Measurements from ENCODE around the gene DISC1. TPM values are rescaled to one million over a fixed set of nuclear protein-coding genes. Genes with fewer than 3 reads are reported as not detected.

DISC1 gene
- total and polyA plus RNA-seq, 2 donors (not counting 3 experiments of a cell fraction or from before 2014, with no cell fraction given) = 3.3 to 14.7 TPM

DNA sequence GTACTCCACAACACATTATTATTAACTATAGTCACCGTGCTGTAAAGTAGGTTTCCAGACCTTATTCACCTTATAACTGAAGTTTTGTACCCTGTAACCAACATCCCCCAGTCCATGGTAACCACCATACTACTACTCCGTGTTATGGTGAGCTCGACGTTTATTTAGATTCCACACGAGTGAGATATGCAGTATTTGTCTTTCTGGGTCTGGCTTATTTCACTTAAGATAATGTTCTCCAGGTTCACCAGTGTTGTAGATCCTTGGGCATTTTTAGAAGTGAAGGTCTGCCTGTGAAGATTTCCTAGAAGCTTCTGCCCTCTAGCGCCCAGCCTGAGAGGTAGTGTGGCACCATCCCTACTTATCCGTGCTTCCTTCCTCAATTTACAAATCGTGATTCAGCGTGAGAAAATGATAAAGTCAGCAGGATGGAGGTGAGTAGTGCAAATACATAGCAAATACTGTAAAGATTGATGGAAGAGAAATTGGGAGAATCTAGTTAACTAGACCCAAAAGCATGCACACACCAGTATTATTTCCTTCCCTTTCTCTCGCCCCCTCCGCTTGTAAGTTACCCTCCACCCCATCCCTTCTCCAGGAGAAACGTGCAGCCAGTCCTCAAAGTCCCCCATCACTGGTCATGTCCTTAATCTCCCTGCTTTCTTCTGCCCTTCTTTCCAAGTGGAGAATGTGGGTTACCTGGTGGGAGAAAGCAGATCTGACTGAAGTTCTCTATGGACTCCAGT is 36.0 kb upstream of the DISC1 start:
- Histone ChIP-seq H3K79me2 (ENCODE audit: control insufficient read depth, insufficient read depth, low read length) (no peaks in the 10 kb centered on the region), H3K27me3 (ENCODE audit: control insufficient read depth in 2 of 2, insufficient read depth in 2 of 2, low read length in 2 of 2) (no peaks in the 10 kb centered on the region), H3K27ac (ENCODE audit: insufficient read depth, low read depth, low read length) (no peak overlapping the region), H3K4me3 (replicated peaks in 1 of 3; ENCODE audit: insufficient read depth in 1 of 3, low read depth in 1 of 3, low read length in 3 of 3) (no peak overlapping the region), H4K20me1 (replicated peaks; ENCODE audit: control insufficient read depth, extremely low read depth, insufficient read depth, low read length) (no peaks in the 10 kb centered on the region), H3K9me3 (replicated peaks; ENCODE audit: control insufficient read depth, insufficient read depth, low read length) (no peaks in the 10 kb centered on the region), H3K36me3 (ENCODE audit: control insufficient read depth in 2 of 2, extremely low read depth in 1 of 2, insufficient read depth in 2 of 2, low read length in 2 of 2) (no peaks in the 10 kb centered on the region), H2AFZ (ENCODE audit: low read depth, low read length) (no peak overlapping the region), H3K4me1 (ENCODE audit: control insufficient read depth, extremely low read depth, insufficient read depth, low read length) (no peaks in the 10 kb centered on the region), H3K9me1 (replicated peaks; ENCODE audit: control insufficient read depth, extremely low read depth, insufficient read depth, low read length) (no peaks in the 10 kb centered on the region), H3K9ac (replicated peaks; ENCODE audit: extremely low read depth, insufficient read depth, low read length) (no peak overlapping the region), H3K4me2 (ENCODE audit: insufficient read depth, low read length) (no peak overlapping the region)
- no TSS peak for BruUV-seq (replicated peaks)
- peak; percentile 93 for FAIRE-seq
- no peak for TF ChIP-seq POLR2AphosphoS5 (IDR thresholded peaks at IDR 0.05; ENCODE audit: insufficient read depth, low read depth, low read length)
- TF ChIP-seq, protein P1, sequence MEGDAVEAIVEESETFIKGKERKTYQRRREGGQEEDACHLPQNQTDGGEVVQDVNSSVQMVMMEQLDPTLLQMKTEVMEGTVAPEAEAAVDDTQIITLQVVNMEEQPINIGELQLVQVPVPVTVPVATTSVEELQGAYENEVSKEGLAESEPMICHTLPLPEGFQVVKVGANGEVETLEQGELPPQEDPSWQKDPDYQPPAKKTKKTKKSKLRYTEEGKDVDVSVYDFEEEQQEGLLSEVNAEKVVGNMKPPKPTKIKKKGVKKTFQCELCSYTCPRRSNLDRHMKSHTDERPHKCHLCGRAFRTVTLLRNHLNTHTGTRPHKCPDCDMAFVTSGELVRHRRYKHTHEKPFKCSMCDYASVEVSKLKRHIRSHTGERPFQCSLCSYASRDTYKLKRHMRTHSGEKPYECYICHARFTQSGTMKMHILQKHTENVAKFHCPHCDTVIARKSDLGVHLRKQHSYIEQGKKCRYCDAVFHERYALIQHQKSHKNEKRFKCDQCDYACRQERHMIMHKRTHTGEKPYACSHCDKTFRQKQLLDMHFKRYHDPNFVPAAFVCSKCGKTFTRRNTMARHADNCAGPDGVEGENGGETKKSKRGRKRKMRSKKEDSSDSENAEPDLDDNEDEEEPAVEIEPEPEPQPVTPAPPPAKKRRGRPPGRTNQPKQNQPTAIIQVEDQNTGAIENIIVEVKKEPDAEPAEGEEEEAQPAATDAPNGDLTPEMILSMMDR (IDR thresholded peaks at IDR 0.05; ENCODE audit: extremely low read depth in 1 of 2, insufficient read depth in 1 of 2, low read depth in 1 of 2, low read length in 2 of 2) = peak; percentile 69 to 81
- peak; percentile 78 for DNase-seq (ENCODE audit: low read depth, low spot score)
- dilution Hi-C loops (cut with MboI; ENCODE audit: extremely low pct_ligation_motif_present, low sequenced_read_pairs) = no loop called here
- POLR2A ChIA-PET = no interaction called here
- CTCF ChIA-PET = interaction anchor here (0.5 to 3.5 kb wide), 8 partner anchors 10 to 269 kb away, joined by 3 to 20 read pairs (median 6); partner anchors contain the start of genes EXOC8 and SPRTN
- intact Hi-C loops (cut with micrococcal nuclease) = loop anchor here (1.0 kb wide), 4 partner anchors 168 to 349 kb away; partner anchors contain the start of genes EGLN1 and GNPAT

DNA sequence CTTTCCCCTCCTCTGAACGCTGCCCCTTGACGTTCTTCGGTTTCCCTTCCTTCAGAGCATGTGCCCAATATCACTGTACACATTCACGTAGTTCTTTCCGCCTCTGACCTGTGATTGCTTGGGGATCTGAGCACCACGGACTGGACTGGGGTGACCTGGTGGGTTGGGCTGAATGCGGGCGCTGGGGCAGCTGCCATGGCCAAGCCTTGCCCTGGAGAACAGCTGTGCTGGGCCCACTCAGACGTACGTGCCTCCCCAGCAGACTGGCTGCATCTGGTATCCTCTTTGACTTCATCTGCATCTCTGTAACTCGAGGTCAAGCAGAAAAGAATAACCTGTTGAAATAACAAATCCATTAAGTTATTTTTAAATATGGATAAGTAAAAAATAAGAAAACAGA is 35.1 kb upstream of the DISC1 start:
- Histone ChIP-seq H3K4me3 (replicated peaks in 1 of 3; ENCODE audit: insufficient read depth in 1 of 3, low read depth in 1 of 3, low read length in 3 of 3) (no peak overlapping the region), H3K9me1 (replicated peaks; ENCODE audit: control insufficient read depth, extremely low read depth, insufficient read depth, low read length) (no peaks in the 10 kb centered on the region), H3K4me2 (ENCODE audit: insufficient read depth, low read length) (no peak overlapping the region), H3K79me2 (ENCODE audit: control insufficient read depth, insufficient read depth, low read length) (no peaks in the 10 kb centered on the region), H3K4me1 (ENCODE audit: control insufficient read depth, extremely low read depth, insufficient read depth, low read length) (no peaks in the 10 kb centered on the region), H2AFZ (ENCODE audit: low read depth, low read length) (no peak overlapping the region), H3K9ac (replicated peaks; ENCODE audit: extremely low read depth, insufficient read depth, low read length) (no peak overlapping the region), H3K27ac (ENCODE audit: insufficient read depth, low read depth, low read length) (no peak overlapping the region), H3K36me3 (ENCODE audit: control insufficient read depth in 2 of 2, extremely low read depth in 1 of 2, insufficient read depth in 2 of 2, low read length in 2 of 2) (no peaks in the 10 kb centered on the region), H3K27me3 (ENCODE audit: control insufficient read depth in 2 of 2, insufficient read depth in 2 of 2, low read length in 2 of 2) (no peaks in the 10 kb centered on the region), H4K20me1 (replicated peaks; ENCODE audit: control insufficient read depth, extremely low read depth, insufficient read depth, low read length) (no peaks in the 10 kb centered on the region), H3K9me3 (replicated peaks; ENCODE audit: control insufficient read depth, insufficient read depth, low read length) (no peaks in the 10 kb centered on the region)
- ChIA-PET POLR2A (no interaction called here), CTCF (interaction anchor here (1.1 to 2.1 kb wide), 4 partner anchors 9 to 276 kb away, joined by 4 to 9 read pairs (median 7); no protein-coding TSS in a partner anchor)
- no peak for DNase-seq (ENCODE audit: low read depth, low spot score)
- no peak for FAIRE-seq
- intact Hi-C loops (cut with micrococcal nuclease) (no loop called here), dilution Hi-C loops (cut with MboI; ENCODE audit: extremely low pct_ligation_motif_present, low sequenced_read_pairs) (no loop called here)
- BruUV-seq (replicated peaks) = no TSS peak
- TF ChIP-seq, protein P1 (IDR thresholded peaks at IDR 0.05; ENCODE audit: extremely low read depth in 1 of 2, insufficient read depth in 1 of 2, low read depth in 1 of 2, low read length in 2 of 2) = no peak
- TF ChIP-seq, protein P2, sequence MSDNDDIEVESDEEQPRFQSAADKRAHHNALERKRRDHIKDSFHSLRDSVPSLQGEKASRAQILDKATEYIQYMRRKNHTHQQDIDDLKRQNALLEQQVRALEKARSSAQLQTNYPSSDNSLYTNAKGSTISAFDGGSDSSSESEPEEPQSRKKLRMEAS (IDR thresholded peaks at IDR 0.05; ENCODE audit: insufficient read depth, insufficient read length) = no peak
- TF ChIP-seq GATA2 (IDR thresholded peaks at IDR 0.05; ENCODE audit: insufficient read depth, insufficient read length, low read depth, low read length) (no peak), JUN (IDR thresholded peaks at IDR 0.05; ENCODE audit: borderline replicate concordance, insufficient read depth, insufficient read length, low read depth) (no peak)
